Raji (cell line): ENCODE data around the gene PRDM15.

Source experiments
- POLR2A ChIP-seq: IDR thresholded peaks from 2 replicates; pipeline ENCODE4 v1.6.1; 2011; ENCODE audit warnings: low read depth, low read length, control low read depth; ENCODE audit not compliant: insufficient read depth

The PRDM15 gene

GRCh38 chr21:41864311-41865001 lies 14.7 kb downstream of the PRDM15 start:
- TF ChIP-seq POLR2A, result peak; percentile 48; the same call in 1 of the 2 replicates

DNA sequence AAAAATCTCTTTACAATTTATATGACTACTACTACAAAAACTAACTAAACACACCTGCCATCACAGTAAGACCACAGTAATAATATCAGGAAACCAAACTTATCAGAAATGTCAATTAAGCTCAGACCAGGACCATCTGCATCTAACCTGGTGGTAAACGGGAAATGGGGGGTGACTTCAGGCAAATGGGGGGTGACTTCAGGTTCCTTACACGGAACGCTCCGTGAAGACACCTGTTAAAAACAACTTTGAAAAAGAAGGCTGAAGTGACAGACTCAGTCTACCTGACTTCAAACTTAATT lies 15.8 kb downstream of the PRDM15 start:
- TF ChIP-seq POLR2A, result 0 out of 2 replicates have a peak, but pooled peaks have one; percentile 10

DNA sequence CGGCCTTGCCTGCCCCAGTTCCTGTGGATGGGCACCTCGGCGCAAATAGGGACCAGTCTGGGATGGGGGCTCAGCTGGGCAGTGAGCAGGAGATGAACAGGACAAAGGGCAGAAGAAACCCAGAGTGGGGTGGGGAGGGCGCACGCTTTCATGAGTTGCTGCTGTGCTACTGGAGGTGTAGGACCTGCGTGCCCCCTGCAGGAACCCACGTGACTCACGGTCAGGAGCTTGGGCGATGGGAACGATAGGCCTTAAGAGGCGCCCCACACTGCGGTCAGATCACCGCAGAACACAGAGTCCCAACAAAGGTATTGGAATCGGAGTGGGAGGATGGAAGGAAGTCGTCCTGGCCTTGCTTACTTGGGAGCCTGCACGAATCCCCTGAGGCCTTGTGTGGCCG lies 17.2 kb downstream of the PRDM15 start:
- no peak; the same call in 1 of the 2 replicates for TF ChIP-seq POLR2A

DNA sequence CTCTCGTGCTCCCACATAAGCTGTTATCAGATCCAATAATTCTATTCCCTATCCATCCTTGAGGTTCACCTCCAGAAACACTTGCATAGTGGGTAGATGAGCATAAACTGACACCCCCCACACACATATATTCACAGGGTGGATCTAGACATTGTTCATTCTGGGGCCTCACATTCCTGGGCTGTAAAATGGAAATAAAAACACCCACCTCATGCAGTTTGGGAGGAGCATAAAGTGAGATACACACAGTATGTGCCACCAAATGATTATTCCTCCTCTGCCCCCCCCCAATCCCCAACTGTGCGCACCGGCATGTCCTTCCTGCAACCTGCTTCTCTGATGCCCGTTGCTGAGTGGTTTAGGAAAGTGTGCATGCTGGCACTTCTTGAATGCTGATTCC lies 17.9 kb downstream of the PRDM15 start:
- TF ChIP-seq POLR2A, result no peak

DNA sequence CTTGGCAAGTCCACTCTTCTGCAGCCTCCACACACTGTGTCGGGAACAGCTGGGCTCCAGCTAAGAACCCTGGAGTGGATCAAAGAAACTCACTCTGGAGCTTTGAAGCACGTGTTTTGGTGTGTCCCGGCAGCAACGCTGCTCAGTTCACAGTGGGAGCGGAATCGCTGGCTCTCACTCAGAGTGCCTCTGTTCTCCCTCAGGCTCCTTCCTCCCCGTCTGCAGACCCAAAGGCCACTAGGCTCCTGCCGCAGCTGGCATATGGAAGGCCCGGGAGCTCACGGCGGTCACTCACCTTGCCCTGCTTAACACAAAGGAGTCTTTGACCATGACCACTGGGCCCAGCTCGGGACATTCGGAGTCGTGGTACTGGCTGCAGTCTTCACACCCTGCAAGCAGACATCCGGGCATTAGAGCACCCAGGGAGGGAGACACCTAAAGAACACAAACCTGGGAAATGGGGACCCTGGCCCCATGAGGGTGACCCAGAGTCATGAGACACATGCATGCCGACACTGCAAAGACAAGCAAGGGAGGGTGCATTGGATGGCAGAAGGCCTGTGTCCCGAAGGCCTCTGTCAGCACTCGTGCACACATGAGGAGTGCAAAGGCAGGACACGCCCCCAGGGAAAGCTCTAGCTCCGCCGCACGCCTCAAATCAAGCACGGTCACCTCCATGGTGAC lies 19.7 kb downstream of the PRDM15 start:
- TF ChIP-seq POLR2A, result no peak

DNA sequence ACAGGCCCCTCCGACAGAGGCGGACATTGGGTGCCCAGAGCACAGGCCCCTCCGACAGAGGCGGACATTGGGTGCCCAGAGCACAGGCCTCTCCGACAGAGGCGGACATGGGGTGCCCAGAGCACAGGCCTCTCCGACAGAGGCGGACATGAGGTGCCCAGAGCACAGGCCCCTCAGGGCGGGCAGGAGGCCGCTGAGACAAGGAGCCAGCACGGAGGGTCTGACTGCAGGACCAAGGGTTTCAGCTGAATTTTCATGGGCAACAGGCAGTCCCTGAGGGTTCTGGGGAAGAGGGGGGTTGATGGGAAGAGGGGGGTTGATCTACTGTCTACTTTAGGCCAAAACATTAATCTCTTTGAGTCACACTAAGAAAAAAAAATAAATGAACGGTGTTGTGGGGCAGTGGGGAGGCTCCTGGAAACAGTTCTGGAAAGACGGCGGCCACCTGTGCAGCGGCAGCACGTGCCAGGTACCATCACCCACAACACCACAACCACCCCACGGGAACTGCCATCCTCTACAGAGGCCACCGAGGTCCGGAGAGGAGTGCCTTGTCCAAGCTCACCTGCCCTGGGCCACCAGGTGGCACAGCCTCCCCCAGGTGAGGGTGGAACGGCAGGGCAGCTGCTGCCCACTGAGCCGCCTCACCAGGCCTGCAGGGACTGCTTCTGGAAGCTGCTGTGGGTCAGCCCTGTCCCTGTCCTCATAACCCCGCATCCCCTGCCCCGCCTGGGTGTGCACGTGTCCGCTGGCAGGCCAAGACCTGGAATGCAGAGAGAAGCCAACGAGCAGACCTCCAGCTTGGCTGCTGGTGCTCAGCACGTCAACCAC lies 20.5 kb downstream of the PRDM15 start:
- no peak for TF ChIP-seq POLR2A

GRCh38 chr21:41857771-41858300 lies 21.3 kb downstream of the PRDM15 start:
- TF ChIP-seq POLR2A, result no peak

- no peak for TF ChIP-seq POLR2A
These were observed 22.6 kb downstream of the PRDM15 start for GRCh38 chr21:41856572-41856971.

DNA sequence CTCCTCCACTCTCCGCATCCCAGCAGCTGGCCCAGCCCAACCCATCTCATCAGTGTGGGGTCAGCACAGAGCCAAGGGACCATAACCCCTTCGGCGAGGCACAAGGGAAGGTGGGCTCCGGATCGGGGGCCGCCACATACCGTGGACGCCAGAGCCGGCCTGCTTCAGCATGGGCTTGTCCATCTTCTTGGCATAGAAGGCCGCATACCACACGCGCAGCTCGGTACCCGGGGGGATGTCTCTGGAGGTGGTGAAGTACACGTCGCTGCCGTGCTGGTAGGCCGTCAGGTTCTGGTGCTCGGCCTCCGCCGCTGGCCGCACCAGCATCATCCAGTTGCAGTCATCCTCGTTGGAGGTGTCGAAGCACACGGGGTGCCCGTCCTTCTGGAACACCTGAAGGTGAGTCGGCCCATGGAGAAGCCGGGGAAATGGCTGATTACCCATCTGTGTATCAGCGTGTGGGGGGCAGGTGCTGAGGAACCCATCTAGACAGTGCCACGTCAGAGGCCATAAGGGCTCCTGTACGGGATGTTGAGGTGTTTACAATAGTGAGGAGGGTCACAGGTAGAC lies 24.6 kb downstream of the PRDM15 start:
- no peak for TF ChIP-seq POLR2A

- no peak for TF ChIP-seq POLR2A
These were observed 26.2 kb downstream of the PRDM15 start for GRCh38 chr21:41852929-41853320.

GRCh38 chr21:41852151-41852928 lies 26.8 kb downstream of the PRDM15 start:
- TF ChIP-seq POLR2A, result no peak

DNA sequence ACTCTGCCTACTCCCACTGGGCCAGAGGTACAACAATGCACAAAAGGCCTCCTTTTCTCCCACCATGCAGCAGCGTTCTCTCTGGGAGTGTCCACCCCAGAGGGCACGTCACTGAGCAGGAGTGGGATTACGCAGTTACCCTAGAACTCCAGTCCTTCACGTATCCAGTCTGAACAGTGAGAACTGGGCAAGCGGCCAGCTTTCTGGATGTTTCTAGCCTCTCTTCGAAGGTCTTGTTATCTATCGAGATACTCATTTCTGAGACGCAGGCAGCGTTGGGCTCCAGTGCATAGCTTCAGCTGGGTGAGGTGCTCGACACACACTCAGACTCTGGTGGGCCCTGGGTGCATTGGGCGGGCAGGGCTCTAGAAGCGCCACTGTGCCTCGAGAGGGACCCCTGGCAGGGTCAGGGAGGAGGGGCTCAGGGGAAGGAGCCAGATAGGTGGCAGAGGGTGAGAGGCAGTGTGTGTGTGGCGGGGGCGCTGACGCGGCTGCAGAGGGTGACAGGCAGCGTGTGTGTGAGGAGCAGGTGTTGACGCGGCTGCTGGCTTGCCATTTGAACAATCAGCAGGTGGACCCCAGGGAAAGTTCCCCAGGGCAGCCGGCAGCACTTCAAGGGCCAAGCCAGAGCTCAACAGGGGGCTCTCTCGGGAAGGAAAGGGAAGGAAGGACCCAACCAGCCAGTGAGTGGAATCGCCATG lies 27.9 kb downstream of the PRDM15 start:
- no peak for TF ChIP-seq POLR2A

GRCh38 chr21:41850085-41850484 lies 29.1 kb downstream of the PRDM15 start:
- no peak for TF ChIP-seq POLR2A

- no peak for TF ChIP-seq POLR2A
These were observed 30.1 kb downstream of the PRDM15 start for GRCh38 chr21:41848958-41849580.

- no peak for TF ChIP-seq POLR2A
These were observed 30.6 kb downstream of the PRDM15 start for GRCh38 chr21:41848533-41848932.
